ENCODE measurements around the gene KBTBD3.

GRCh38 chr11:106086850-106087249 lies 9.7 kb upstream of the KBTBD3 start:
- TF ChIP-seq CTCF (IDR thresholded peaks at IDR 0.05 in 4 of 5, conservative IDR thresholded peaks at IDR 0.05 in 1 of 5) (no peak), POLR2A (IDR thresholded peaks at IDR 0.05) (no peak)

Data from gastrocnemius medialis (tissue), 4 donors.